Effector memory CD4-positive, alpha-beta T cell (primary cell): ENCODE measurements around the gene PCDHA1.

ENCODE experiments used
- DNase-seq, 3 donors: peaks; one replicate each; pipeline ENCODE4 v3.0.0-alpha.2; 2020
- H3K27ac ChIP-seq: 2 replicates; pipeline ENCODE4 v1.7.0; 2013; ENCODE audit warnings: mild to moderate bottlenecking, low read length, moderate library complexity; ENCODE audit not compliant: insufficient read depth, poor library complexity, severe bottlenecking
- H3K27me3 ChIP-seq: replicated peaks from 2 replicates; pipeline ENCODE4 v1.7.0; 2013; ENCODE audit warnings: mild to moderate bottlenecking, low read length; ENCODE audit not compliant: insufficient read depth, control insufficient read depth, poor library complexity, severe bottlenecking
- H3K36me3 ChIP-seq: 2 replicates; pipeline ENCODE4 v1.7.0; 2013; ENCODE audit warnings: mild to moderate bottlenecking, low read length, moderate library complexity; ENCODE audit not compliant: control insufficient read depth, insufficient read depth
- H3K4me1 ChIP-seq: 2 replicates; pipeline ENCODE4 v1.7.0; 2013; ENCODE audit warnings: low read length, mild to moderate bottlenecking; ENCODE audit not compliant: control insufficient read depth, insufficient read depth, poor library complexity, severe bottlenecking
- H3K4me3 ChIP-seq: 2 replicates; pipeline ENCODE4 v1.7.0; 2013; ENCODE audit warnings: low read length, low read depth, mild to moderate bottlenecking; ENCODE audit not compliant: insufficient read depth, poor library complexity, severe bottlenecking
- H3K9me3 ChIP-seq: 2 replicates; pipeline ENCODE4 v1.7.0; 2013; ENCODE audit warnings: mild to moderate bottlenecking, low read length, moderate library complexity; ENCODE audit not compliant: control insufficient read depth

Gene PCDHA1

GRCh38 chr5:141041427-141041785 is 255.5 kb downstream of the PCDHA1 start:
- no peak overlapping the region for H3K27ac ChIP-seq
- H3K4me1 ChIP-seq = no peaks in the 10 kb centered on the region
- no peaks in the 10 kb centered on the region for H3K27me3 ChIP-seq
- H3K36me3 ChIP-seq = no peaks in the 10 kb centered on the region
- no peak overlapping the region for H3K4me3 ChIP-seq
- DNase-seq = no peak
- H3K9me3 ChIP-seq = no peaks in the 10 kb centered on the region

GRCh38 chr5:141042555-141042954 is 256.6 kb downstream of the PCDHA1 start:
- H3K4me1 ChIP-seq = no peaks in the 10 kb centered on the region
- H3K27ac ChIP-seq = no peak overlapping the region
- DNase-seq = no peak
- H3K9me3 ChIP-seq = no peaks in the 10 kb centered on the region
- H3K36me3 ChIP-seq = no peaks in the 10 kb centered on the region
- H3K27me3 ChIP-seq = no peaks in the 10 kb centered on the region
- no peak overlapping the region for H3K4me3 ChIP-seq

- peaks cover 3% of the 10 kb centered on the region for H3K27me3 ChIP-seq
- no peaks in the 10 kb centered on the region for H3K9me3 ChIP-seq
- no peak within 1 kb of the TSS for H3K4me3 ChIP-seq
- no peak within 1 kb of the TSS for H3K27ac ChIP-seq
- H3K4me1 ChIP-seq = no peaks in the 10 kb centered on the region
- no peaks in the 10 kb centered on the region for H3K36me3 ChIP-seq
- no peak for DNase-seq
Observed at GRCh38 chr5:141050622-141051520, 264.9 kb downstream of the PCDHA1 start, which contains the start of gene PCDHB1. TSS of gene PCDHB1 (plus strand) at chr5:141051374. CDS start at chr5:141051471, 97 bp downstream.

- no peak for DNase-seq
- H3K4me3 ChIP-seq = no peak overlapping the region
Observed at GRCh38 chr5:141051521-141051866, 265.6 kb downstream of the PCDHA1 start.

More at GRCh38 chr5:141051521-141051866, 265.6 kb downstream of the PCDHA1 start:
- no peaks in the 10 kb centered on the region for H3K4me1 ChIP-seq
- H3K9me3 ChIP-seq = no peaks in the 10 kb centered on the region
- peaks cover 3% of the 10 kb centered on the region for H3K27me3 ChIP-seq
- H3K27ac ChIP-seq = no peak overlapping the region
- no peaks in the 10 kb centered on the region for H3K36me3 ChIP-seq
